CD4-positive, alpha-beta T cell treated with Interleukin-6 at 100 ng/mL for 8 hours (primary cell): ENCODE measurements around the gene DCAF11.

Experiments used
- DNase-seq: peaks from one replicate; pipeline ENCODE4 v3.0.0-alpha.2; 2020; ENCODE audit warnings: mixed read lengths, low spot score

DCAF11 gene

DNA sequence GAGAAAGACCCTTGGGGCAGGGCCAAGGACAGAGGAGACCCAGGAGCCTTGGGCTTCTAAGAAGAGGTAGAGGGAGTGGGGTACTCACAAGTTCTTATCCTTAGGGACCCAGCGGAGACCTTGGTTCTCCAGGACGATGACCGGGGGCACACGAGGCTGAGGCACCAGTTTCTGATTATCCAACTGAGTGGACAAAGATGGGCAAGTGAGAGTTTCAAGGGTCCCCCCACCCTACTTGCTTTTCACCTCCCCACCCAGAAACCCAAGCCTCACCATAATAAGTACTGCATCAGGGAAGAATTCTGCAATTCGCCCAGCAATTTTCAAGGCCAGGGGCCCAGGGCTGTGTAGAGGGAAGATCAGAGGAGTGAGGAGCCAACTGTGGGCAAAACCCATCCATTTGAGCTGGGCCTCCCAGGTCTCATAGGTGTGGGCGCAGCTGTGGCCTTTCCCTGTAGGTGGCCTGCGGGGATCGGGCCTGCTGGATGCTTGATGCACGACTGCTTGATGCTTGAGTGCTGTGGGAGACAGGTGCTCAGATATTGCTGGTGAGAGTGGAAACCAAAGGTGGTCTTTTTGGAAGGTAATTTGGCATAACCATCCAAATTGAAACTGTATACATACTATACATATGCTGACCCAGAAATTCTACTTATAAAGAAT is 24.8 kb downstream of the DCAF11 start:
- no peak for DNase-seq

DNA sequence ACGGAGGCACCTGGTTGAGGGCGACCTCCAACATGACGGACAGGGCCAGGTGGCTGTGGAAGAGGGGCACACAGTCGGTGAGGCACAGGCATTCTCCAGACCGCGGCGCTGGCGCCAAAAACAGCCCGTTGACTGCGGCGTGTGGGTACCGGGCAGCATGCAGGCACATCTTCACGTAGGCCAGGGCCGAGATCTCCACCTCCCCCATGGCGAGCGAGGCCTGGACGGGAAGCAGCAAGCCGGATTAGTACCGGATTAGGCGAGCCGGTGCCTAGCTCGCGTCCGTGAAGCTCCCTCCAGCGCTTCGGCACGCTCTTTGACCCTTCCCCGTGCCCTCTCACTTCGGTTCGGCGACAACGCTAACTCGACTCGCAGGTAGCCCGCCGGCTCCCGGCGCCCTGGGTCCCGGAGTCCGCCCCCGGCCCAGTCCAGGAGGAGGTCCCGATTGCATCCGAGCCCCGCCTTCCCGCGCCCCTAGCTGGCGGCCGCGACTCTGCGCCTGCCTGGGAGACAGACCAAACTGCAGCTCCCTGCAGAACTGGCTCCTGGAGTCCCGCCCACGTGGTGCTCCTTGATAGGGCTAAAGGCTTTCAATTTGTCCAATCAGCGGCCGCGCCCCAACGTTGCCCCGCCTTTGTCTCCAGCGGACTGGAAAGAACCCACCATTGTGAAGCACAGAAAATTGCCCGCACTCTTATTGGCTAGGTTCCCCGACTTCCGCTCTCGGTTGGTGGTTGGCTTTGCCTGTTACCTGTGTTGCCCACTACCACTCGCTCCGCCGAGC is 26.7 kb downstream of the DCAF11 start, which contains the start of gene EMC9:
TSS of gene EMC9 (minus strand) at position 495 of the 784 bp plus-strand sequence. CDS start at position 208, 287 bp downstream.
- peak; percentile 99 for DNase-seq

DNA sequence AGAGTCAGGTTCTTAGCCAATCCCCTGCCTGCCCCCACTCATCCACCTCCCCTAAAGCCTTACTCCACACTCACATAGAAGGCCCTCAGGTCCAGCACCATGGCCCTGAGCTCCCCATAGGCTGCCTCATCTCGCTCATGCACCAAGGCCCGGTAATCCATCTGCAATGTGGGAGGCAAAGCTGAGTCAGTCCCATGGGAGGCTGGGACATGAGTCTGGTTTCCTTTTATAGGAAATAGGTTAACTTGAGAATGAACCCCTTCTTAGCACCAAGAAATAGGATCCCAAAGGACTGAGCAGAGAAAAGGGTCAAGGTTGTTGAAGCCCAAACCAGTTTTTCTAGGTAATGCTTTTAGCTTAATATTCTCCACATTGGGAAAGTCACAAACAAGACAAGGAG is 28.9 kb downstream of the DCAF11 start:
- no peak for DNase-seq

DNA sequence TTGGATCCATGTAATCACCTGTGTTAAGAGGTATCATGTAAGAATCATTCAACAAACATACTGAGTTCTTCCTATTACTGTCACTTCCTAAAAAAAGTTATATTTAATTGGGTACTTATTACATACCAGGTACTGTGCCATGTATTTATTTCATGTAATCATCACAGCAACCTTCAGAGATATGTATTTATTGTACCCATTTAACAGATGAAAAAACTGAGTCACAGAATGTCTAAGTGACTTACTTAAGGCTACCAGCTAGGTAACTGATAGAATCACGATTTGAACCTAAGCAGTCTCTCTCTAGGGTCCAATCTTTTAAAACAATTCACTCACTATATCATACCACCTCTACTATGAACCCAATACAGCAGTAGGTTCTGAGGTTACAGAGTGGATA is 29.9 kb downstream of the DCAF11 start:
- no peak for DNase-seq

DNA sequence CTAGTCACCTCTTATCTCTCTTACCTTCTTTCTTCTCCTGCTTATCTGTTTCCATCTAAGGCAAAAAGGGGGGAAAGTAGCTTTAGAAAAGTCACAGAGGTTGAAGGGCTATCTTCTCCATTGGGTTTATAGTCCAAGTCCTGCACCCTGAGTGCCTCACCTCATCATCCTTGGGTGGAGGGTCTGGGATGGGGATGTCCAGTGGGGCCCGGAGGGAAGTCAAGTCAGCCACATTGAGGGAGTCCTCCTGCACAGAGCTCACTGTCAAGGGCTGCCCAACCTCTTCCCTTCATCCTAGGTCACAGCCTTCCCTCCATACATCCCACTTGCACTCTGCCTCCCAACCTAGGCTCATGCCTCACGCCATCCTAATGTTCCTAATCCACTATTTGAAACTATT is 30.6 kb downstream of the DCAF11 start:
- no peak for DNase-seq

DNA sequence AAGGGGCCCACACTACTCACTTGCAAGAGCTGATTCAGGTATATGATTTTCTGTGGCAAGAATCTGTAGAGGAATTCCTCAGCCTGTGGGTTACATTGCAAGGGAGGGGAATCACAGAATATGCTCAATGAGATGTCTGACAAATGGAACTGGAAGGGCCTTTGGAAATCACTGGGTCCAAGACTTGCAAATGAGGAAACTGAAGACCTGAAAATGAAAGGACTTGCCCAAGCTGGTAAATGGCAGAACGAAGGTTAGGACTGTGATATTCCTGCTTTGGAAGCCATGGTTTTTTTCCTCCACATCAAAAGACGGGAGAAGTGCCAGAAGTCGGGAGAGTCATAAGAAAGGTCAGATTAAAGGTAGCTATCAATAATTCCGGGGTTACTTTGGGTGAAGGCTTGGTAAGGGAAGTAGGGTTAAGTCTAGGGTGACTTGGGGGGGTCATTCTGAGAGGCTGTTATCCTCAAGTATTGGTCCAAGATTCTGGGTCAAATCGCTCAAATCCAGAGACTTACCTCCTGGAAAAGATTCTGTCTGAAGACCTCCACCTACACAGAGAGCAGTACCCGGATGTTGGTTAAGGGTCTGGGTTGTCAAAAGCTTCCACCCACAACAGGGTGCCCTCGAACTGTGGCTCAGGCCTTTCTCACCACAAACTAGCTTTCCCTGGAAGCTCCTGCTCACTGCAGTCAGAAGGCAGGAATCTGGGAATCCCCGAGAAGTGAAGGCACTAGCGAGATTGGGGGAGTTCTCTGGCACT is 31.3 kb downstream of the DCAF11 start:
- peak; percentile 12 for DNase-seq

DNA sequence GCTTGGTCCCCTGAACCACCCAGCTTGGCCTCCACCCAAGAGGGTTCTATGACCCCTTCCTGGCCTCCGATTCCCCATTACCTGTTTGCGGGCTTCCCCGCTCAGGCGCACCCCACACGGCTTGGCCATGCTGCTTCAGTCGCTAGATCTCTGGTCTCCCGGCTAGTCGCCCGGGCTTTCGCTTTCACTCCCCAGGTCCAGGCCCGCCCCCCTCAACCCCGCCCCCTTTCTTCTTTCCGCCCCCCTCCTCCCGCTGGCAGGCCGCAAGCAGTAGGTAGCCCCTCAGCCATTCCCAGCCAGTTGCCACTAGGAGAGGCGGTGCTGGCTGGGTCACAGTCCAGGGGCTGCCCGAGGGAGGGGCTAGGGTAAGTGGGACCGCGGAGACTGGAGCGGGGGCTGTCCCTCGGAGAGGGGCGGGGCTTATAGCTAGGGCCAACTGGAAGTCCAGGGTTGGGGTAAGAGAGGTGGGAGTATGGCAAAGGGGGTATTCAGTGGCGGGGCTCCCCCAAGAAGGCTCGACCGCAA is 31.9 kb downstream of the DCAF11 start, which contains the start of gene PSME2:
TSS of gene PSME2 (minus strand) at position 158 of the 525 bp plus-strand sequence. CDS start at position 129, 29 bp downstream.
- peak; percentile 87 for DNase-seq

DNA sequence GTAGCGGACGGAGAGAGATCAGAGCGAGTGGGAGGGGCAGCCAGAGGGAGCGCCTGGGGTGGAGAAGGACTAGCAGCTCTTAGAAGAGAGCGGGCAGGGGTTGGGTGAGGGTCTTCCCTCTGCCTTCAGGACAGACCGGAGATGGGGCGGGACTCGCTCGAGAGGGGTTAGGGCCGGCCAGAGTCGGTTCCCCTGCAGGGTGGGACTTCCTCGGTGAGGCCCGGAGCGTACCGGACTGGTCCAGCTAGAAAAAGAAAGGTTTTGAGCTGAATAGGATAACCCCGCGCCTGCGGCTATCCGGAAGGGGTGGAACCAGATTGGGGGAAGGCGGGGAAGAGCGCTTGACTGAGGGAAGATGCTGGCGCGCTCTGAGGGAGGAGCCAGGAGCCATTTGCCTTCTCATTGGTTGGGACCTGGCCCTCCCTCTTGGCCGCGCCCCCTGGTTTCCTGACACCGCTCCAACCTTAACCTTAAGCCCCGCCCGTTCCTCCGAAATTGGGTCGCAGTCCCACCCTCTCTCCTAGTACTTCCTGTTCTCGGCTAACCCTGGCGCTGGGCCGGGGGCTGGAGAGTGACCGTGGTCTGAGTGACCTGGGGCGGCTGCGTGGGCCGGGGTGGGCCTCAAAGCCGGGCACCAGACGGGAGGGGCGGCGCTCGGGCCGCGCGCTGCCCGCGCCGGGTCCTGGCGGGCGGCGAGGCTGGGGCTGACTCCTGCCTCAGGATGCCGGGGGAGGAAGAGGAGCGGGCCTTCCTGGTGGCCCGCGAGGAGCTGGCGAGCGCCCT is 32.6 kb downstream of the DCAF11 start, which contains the start of gene RNF31:
TSS of gene RNF31 (plus strand) at position 521 of the 783 bp plus-strand sequence. CDS start at position 722, 201 bp downstream.
- peak; percentile 98 for DNase-seq

DNA sequence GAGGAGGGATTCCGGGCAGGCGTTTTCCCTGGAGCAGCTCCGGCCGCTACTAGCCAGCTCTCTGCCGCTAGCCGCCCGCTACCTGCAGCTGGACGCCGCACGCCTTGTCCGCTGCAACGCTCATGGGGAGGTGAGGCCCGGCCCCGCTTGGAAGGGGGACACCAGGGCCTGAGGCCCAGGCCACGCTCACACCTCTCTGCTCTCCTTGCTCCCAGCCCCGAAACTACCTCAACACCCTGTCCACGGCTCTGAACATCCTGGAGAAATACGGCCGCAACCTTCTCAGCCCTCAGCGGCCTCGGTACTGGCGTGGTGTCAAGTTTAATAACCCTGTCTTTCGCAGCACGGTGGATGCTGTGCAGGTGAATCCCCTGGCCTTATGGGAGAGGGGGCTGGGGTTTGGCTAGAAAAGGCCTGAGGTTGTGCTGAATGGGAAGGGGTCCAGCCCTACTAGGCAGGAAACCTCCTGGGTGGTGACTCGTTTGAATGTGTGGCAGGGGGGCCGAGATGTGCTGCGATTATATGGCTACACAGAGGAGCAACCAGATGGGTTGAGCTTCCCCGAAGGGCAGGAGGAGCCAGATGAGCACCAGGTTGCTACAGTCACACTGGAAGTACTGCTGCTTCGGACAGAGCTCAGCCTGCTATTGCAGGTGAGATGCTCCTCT is 33.3 kb downstream of the DCAF11 start:
- no peak for DNase-seq

DNA sequence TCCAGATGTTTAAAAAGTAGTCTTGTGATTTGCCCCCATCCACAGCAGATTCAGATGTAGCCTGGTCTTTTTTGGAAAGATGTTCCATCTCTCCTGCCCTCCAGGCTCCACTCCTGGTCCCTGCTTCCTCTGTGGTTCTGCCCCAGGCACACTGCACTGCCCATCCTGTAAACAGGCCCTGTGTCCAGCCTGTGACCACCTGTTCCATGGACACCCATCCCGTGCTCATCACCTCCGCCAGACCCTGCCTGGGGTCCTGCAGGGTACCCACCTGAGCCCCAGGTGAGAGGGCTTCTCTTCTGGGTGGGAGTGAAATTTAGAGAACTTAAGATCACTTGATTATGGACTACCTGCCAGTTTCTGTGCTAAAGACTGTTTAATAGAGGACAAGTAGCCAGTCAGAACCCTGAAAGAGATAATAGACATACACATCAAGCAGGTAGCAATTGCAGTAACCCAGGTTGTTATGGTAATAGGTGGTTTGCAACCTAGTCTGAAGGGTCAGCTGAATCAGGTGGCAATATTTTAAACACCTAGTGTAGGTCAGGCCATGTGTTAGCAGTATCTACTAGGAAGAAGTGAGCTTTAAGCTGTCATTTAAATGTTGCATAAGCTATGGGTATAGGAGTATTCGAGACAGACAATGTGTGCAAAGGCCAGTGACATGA is 34.9 kb downstream of the DCAF11 start:
- no peak for DNase-seq

DNA sequence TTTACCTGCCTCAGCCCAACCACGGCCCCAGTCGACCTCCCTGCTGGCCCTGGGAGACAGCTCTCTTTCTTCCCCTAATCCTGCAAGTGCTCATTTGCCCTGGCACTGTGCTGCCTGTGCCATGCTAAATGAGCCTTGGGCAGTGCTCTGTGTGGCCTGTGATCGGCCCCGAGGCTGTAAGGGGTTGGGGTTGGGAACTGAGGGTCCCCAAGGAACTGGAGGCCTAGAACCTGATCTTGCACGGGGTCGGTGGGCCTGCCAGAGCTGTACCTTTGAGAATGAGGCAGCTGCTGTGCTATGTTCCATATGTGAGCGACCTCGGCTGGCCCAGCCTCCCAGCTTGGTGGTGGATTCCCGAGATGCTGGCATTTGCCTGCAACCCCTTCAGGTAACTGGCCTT is 35.5 kb downstream of the DCAF11 start:
- DNase-seq, result no peak

DNA sequence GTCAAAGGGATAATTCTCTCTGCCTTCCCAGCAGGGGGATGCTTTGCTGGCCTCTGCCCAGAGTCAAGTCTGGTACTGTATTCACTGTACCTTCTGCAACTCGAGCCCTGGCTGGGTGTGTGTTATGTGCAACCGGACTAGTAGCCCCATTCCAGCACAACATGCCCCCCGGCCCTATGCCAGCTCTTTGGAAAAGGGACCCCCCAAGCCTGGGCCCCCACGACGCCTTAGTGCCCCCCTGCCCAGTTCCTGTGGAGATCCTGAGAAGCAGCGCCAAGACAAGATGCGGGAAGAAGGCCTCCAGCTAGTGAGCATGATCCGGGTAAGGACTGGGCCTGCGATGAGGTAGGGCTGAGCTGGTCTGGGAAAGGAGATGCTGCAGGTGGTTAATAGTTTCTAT is 36.0 kb downstream of the DCAF11 start:
- DNase-seq, result no peak

DNA sequence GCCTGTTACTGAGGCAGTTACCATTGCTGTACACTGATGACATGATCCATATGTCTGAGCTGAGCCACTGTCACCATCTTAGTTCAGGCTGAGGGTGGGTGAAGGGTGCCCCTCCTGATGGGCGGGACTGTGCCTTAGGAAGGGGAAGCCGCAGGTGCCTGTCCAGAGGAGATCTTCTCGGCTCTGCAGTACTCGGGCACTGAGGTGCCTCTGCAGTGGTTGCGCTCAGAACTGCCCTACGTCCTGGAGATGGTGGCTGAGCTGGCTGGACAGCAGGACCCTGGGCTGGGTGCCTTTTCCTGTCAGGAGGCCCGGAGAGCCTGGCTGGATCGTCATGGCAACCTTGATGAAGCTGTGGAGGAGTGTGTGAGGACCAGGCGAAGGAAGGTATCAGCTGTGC is 36.4 kb downstream of the DCAF11 start:
- DNase-seq, result no peak

DNA sequence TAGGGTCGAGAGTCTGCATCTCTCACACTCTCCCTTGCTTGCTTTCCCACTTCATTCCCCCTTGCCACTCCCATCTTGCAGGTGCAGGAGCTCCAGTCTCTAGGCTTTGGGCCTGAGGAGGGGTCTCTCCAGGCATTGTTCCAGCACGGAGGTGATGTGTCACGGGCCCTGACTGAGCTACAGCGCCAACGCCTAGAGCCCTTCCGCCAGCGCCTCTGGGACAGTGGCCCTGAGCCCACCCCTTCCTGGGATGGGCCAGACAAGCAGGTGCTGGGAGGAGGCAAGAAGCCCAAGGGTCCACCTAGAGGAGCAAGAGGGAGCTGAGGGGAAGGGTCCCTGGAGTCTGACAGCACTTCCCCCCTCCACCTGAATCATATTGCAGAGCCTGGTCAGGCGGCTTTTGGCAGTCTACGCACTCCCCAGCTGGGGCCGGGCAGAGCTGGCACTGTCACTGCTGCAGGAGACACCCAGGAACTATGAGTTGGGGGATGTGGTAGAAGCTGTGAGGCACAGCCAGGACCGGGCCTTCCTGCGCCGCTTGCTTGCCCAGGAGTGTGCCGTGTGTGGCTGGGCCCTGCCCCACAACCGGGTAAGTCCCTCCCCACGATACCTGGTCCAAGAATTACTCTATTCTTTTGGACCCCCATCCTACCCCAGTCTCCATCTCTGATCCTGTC is 37.0 kb downstream of the DCAF11 start:
- DNase-seq, result no peak

DNA sequence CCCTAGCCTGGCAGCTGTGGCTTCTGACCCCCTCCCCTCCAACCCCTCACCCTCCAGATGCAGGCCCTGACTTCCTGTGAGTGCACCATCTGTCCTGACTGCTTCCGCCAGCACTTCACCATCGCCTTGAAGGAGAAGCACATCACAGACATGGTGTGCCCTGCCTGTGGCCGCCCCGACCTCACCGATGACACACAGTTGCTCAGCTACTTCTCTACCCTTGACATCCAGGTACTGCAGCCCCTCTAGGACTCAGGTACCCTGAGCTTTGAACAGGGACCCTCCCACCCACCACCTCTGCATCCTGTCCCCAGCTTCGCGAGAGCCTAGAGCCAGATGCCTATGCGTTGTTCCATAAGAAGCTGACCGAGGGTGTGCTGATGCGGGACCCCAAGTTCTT is 40.5 kb downstream of the DCAF11 start:
- no peak for DNase-seq

DNA sequence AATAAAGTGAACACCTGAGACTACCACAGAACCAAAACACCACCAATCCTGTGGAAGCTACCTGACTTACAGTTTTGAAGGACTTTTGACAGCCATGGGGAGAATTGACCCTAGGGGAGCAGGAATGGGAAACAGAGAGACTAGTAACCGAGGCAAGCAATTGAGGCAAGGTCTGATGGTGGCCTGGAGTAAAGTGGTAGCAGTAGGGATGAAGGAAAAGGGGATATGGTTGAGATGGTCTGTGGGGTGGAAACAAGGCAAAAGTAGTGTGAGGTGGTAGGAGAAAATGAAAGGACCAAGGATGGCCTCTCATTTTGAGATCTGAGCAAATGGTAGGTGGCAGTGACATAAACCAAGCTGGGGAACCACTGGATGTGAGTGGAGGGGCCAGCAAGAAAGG is 42.3 kb downstream of the DCAF11 start:
- DNase-seq, result no peak

DNA sequence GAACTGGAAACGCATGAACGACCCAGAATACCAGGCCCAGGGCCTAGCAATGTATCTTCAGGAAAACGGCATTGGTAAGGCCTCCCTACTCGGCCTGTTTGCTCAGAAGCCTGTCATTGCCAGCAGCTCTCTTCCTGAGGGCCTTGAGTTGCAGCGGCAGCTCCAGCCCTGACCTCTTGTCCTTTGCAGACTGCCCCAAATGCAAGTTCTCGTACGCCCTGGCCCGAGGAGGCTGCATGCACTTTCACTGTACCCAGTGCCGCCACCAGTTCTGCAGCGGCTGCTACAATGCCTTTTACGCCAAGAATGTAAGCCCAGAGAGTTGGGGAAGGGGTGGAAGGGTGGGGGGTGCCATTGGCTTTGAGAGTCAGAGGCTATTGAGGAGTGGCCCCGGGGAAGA is 42.8 kb downstream of the DCAF11 start:
- DNase-seq, result no peak

DNA sequence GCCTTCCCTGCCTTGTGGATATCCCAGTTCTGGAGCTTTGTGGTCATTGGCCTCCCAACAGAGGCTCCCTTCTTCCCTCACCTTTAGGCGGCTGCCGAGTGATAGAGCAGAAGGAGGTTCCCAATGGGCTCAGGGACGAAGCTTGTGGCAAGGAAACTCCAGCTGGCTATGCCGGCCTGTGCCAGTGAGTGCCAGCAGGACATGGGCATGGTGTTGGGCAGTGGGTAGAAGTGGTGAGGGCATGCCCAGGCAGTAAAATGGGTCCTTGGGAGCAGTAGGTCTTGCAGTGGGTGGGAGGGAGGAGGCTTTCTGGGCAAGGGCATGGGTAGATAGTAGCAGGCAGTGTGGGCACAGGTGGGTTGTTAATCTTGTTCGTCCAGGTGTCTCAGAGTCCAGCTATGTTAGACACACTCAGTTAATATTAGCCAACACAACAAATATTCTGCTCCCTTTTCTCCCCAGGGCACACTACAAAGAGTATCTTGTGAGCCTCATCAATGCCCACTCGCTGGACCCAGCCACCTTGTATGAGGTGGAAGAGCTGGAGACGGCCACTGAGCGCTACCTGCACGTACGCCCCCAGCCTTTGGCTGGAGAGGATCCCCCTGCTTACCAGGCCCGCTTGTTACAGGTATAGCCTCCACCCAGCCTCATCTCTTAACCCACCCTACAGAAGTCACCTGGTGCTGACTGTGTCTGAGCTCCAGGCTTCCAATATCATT is 45.4 kb downstream of the DCAF11 start:
- DNase-seq, result no peak

DNA sequence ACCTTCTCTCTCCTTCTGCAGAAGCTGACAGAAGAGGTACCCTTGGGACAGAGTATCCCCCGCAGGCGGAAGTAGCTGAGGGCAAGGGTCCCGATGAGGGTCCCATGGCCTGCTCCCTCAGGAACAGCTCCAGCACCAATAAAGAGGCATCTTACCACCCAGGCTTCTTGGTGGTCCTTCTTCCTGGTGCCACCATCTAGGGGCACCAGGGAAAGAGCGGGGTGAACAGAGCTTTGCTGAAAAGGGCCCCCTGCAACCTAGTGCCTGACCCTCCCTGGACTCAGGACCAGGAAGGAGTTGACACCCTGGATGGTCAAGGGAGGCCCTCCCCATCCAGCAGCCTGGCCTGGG is 45.9 kb downstream of the DCAF11 start:
- DNase-seq, result no peak
